ENCODE data around the gene FUT7. TPM values are rescaled to one million over a fixed set of nuclear protein-coding genes. Genes with fewer than 3 reads are reported as not detected.

Gene FUT7
- total and polyA plus RNA-seq, 2 donors (not counting 1 experiment from before 2014, with no cell fraction given) = not detected

DNA sequence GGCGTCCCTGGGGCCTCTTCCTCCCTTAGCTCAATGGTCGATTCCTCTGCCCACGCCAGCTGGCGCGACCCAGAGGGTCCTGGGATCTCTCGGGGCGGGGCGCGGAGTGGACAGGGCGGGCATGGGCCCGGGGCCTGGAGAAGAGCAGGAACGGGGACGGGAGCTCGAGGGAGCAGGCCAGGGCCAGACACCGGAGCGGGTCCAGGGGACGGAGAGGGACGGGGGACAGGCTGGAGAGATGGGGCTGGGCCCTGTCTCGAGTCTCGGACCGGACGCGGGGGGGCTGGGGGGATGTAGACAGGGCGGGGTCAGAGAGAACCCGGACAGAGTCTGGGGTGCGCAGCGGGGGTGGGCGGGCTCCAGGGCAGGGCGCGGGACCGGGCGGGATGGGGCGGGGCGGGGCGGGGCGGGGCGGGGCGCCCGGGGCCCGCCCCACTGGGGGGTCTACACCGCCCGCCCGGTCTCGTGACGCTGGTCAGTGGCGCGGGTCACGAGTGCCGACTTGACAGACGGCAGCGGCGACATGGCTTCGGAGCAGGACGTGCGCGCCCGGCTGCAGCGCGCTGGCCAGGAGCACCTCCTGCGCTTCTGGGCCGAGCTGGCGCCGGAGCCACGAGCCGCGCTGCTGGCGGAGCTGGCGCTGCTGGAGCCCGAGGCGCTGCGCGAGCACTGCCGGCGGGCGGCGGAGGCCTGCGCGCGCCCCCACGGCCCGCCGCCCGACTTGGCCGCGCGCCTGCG, 45.3 kb upstream of the FUT7 start, which contains the start of gene UAP1L1:
Gene UAP1L1 (plus strand): TSS at position 508 of the 738 bp plus-strand sequence. CDS start 16 bp downstream, at position 524.
- Histone ChIP-seq H3K9ac (ENCODE audit: insufficient read depth, low read length) (peak within 1 kb of the TSS; percentile 59), H3K4me1 (ENCODE audit: control insufficient read depth, extremely low read depth, insufficient read depth, low read length) (peaks cover 8% of the 10 kb centered on the region), H3K9me3 (ENCODE audit: control insufficient read depth, insufficient read depth, low read depth, low read length) (no peaks in the 10 kb centered on the region), H3K79me2 (ENCODE audit: control insufficient read depth, insufficient read depth, low read length) (peaks cover 22% of the 10 kb centered on the region), H2AFZ (ENCODE audit: low read length) (peak within 1 kb of the TSS; percentile 55), H4K20me1 (ENCODE audit: control insufficient read depth, extremely low read depth, insufficient read depth, low read length) (no peaks in the 10 kb centered on the region), H3K36me3 (ENCODE audit: control insufficient read depth, insufficient read depth, low read length) (peaks cover 31% of the 10 kb centered on the region), H3K4me2 (ENCODE audit: extremely low read depth, insufficient read depth, low read length) (peak within 1 kb of the TSS; percentile 75), H3K4me3 (replicated peaks in 1 of 4; ENCODE audit: control extremely low read depth in 1 of 4, insufficient read depth in 1 of 4, low read depth in 3 of 4, low read length in 4 of 4) (peak within 1 kb of the TSS; percentile 61 to 80 (median 73)), H3K27ac (ENCODE audit: insufficient read depth, low read length) (peak within 1 kb of the TSS; percentile 44), H3K27me3 (ENCODE audit: control insufficient read depth, insufficient read depth, low read length) (no peaks in the 10 kb centered on the region)
- DNase-seq (ENCODE audit: low read depth in 2 of 2) = peak; percentile 57 to 60
- TF ChIP-seq EZH2 (IDR thresholded peaks at IDR 0.05; ENCODE audit: low read length, missing control alignments) = no peak

DNA sequence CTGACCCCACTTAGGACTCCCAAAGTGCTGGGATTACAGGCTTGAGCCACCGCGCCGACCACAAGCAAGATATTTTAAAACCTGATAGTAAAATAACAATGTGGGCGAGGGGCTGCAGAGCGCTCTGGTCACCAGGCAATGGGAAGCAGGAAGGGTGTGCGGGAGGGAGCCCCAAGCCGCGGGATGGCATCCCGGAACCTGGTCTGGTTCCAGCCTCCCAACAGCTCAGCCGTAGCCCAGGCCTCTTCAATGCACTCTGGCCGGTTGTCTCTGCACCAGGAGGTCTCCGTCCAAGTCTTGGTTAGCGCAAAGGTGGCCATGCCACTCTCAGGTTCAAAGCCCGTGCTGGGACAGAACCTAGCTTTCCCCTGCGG, 44.7 kb upstream of the FUT7 start:
- H3K4me3 ChIP-seq (replicated peaks in 1 of 4; ENCODE audit: control extremely low read depth in 1 of 4, insufficient read depth in 1 of 4, low read depth in 3 of 4, low read length in 4 of 4) = peak overlapping the region in 2 of 4 experiments; percentile 19 to 79
- H3K27ac ChIP-seq (ENCODE audit: insufficient read depth, low read length) = no peak overlapping the region
- no peak for DNase-seq (ENCODE audit: low read depth in 2 of 2)
- peaks cover 22% of the 10 kb centered on the region for H3K79me2 ChIP-seq (ENCODE audit: control insufficient read depth, insufficient read depth, low read length)
- peaks cover 8% of the 10 kb centered on the region for H3K4me1 ChIP-seq (ENCODE audit: control insufficient read depth, extremely low read depth, insufficient read depth, low read length)
- H3K4me2 ChIP-seq (ENCODE audit: extremely low read depth, insufficient read depth, low read length) = peak overlapping the region; percentile 59
- no peaks in the 10 kb centered on the region for H3K27me3 ChIP-seq (ENCODE audit: control insufficient read depth, insufficient read depth, low read length)
- peaks cover 26% of the 10 kb centered on the region for H3K36me3 ChIP-seq (ENCODE audit: control insufficient read depth, insufficient read depth, low read length)
- peak overlapping the region; percentile 38 for H2AFZ ChIP-seq (ENCODE audit: low read length)
- no peak for TF ChIP-seq EZH2 (IDR thresholded peaks at IDR 0.05; ENCODE audit: low read length, missing control alignments)
- TF ChIP-seq, protein P1, sequence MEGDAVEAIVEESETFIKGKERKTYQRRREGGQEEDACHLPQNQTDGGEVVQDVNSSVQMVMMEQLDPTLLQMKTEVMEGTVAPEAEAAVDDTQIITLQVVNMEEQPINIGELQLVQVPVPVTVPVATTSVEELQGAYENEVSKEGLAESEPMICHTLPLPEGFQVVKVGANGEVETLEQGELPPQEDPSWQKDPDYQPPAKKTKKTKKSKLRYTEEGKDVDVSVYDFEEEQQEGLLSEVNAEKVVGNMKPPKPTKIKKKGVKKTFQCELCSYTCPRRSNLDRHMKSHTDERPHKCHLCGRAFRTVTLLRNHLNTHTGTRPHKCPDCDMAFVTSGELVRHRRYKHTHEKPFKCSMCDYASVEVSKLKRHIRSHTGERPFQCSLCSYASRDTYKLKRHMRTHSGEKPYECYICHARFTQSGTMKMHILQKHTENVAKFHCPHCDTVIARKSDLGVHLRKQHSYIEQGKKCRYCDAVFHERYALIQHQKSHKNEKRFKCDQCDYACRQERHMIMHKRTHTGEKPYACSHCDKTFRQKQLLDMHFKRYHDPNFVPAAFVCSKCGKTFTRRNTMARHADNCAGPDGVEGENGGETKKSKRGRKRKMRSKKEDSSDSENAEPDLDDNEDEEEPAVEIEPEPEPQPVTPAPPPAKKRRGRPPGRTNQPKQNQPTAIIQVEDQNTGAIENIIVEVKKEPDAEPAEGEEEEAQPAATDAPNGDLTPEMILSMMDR (conservative IDR thresholded peaks at IDR 0.05 in 1 of 2, IDR thresholded peaks at IDR 0.05 in 1 of 2; ENCODE audit: low read depth in 1 of 2, low read length in 2 of 2) = no peak
- no peaks in the 10 kb centered on the region for H4K20me1 ChIP-seq (ENCODE audit: control insufficient read depth, extremely low read depth, insufficient read depth, low read length)
- no peaks in the 10 kb centered on the region for H3K9me3 ChIP-seq (ENCODE audit: control insufficient read depth, insufficient read depth, low read depth, low read length)
- H3K9ac ChIP-seq (ENCODE audit: insufficient read depth, low read length) = no peak overlapping the region

DNA sequence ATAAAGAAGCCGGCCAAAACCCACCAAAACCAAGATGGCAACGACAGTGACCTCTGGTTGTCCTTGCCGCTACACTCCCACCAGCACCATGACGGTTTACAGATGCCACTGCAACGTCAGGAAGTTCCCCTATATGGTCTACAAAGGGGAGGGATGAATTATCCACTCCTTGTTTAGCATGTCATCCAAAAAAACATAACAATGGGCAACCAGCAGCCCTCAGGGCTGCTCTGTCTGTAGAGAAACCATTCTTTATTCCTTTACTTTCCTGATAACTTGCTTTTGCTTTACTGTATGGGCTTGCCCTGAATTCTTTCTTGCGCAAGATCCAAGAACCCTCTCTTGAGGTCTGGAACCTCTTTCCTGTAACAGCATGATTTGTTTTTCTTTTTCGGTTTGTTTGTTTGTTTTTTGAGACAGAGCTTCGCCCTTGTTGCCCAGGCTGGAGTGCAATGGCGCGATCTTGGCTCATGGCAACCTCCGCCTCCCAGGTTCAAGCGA, 43.4 kb upstream of the FUT7 start:
- no peak overlapping the region for H2AFZ ChIP-seq (ENCODE audit: low read length)
- H3K27me3 ChIP-seq (ENCODE audit: control insufficient read depth, insufficient read depth, low read length) = no peaks in the 10 kb centered on the region
- no peak for DNase-seq (ENCODE audit: low read depth in 2 of 2)
- H3K9me3 ChIP-seq (ENCODE audit: control insufficient read depth, insufficient read depth, low read depth, low read length) = no peaks in the 10 kb centered on the region
- H3K4me1 ChIP-seq (ENCODE audit: control insufficient read depth, extremely low read depth, insufficient read depth, low read length) = peaks cover 13% of the 10 kb centered on the region
- no peaks in the 10 kb centered on the region for H4K20me1 ChIP-seq (ENCODE audit: control insufficient read depth, extremely low read depth, insufficient read depth, low read length)
- no peak overlapping the region for H3K9ac ChIP-seq (ENCODE audit: insufficient read depth, low read length)
- no peak overlapping the region for H3K27ac ChIP-seq (ENCODE audit: insufficient read depth, low read length)
- H3K36me3 ChIP-seq (ENCODE audit: control insufficient read depth, insufficient read depth, low read length) = peaks cover 18% of the 10 kb centered on the region
- peaks cover 22% of the 10 kb centered on the region for H3K79me2 ChIP-seq (ENCODE audit: control insufficient read depth, insufficient read depth, low read length)
- H3K4me2 ChIP-seq (ENCODE audit: extremely low read depth, insufficient read depth, low read length) = no peak overlapping the region
- TF ChIP-seq, protein P1 (conservative IDR thresholded peaks at IDR 0.05 in 1 of 2, IDR thresholded peaks at IDR 0.05 in 1 of 2; ENCODE audit: low read depth in 1 of 2, low read length in 2 of 2) = no peak
- no peak for TF ChIP-seq EZH2 (IDR thresholded peaks at IDR 0.05; ENCODE audit: low read length, missing control alignments)
- no peak overlapping the region for H3K4me3 ChIP-seq (replicated peaks in 1 of 4; ENCODE audit: control extremely low read depth in 1 of 4, insufficient read depth in 1 of 4, low read depth in 3 of 4, low read length in 4 of 4)
